Mesothelial cell of epicardium (in vitro differentiated cells): ENCODE measurements around the gene PRPS1L1. TPM values are rescaled to one million over a fixed set of nuclear protein-coding genes. Genes with fewer than 3 reads are reported as not detected.

Experiments used
- DNase-seq, 2 experiments: peaks; one replicate each; pipeline ENCODE4 v3.0.0; 2021; ENCODE audit warnings: low spot score in 2 of 2; ENCODE audit not compliant: unreplicated experiment in 2 of 2
- H3K27ac Mint-ChIP-seq: 2 replicates; pipeline ENCODE4 v1.8.0; 2021; ENCODE audit warnings: mixed read lengths
- H3K27me3 Mint-ChIP-seq: 2 replicates; pipeline ENCODE4 v1.8.0; 2021; ENCODE audit warnings: low read depth, mixed read lengths
- H3K36me3 Mint-ChIP-seq: 2 replicates; pipeline ENCODE4 v1.8.0; 2021; ENCODE audit warnings: mixed read lengths
- H3K4me1 Mint-ChIP-seq: 2 replicates; pipeline ENCODE4 v1.8.0; 2021; ENCODE audit warnings: mixed read lengths
- H3K4me3 Mint-ChIP-seq: 2 replicates; pipeline ENCODE4 v1.8.0; 2021; ENCODE audit warnings: mild to moderate bottlenecking, moderate library complexity, mixed read lengths
- H3K9me3 Mint-ChIP-seq: 2 replicates; pipeline ENCODE4 v1.8.0; 2021; ENCODE audit warnings: mixed read lengths
- CTCF ChIP-seq: fragments of 200-600 bp; sonication (generic); IDR thresholded peaks from one replicate; pipeline ENCODE4 v1.5.0; 2021; ENCODE audit warnings: antibody characterized with exemption; ENCODE audit not compliant: unreplicated experiment
- total RNA-seq: library from RNA; stranded (reverse); gene quantifications from 3 replicates; pipeline ENCODE4 v1.2.1, GENCODE V29; 2021

The PRPS1L1 gene
- total RNA-seq, 1 donor from 2014 or later = not detected

- DNase-seq = no peak
- peaks cover 5% of the 10 kb centered on the region for H3K4me1 Mint-ChIP-seq
Measured at GRCh38 chr7:18030758-18031157, 3.1 kb upstream of the PRPS1L1 start.

GRCh38 chr7:18020138-18020715, 7.4 kb downstream of the PRPS1L1 start:
- no peak overlapping the region for H3K27ac Mint-ChIP-seq

More at GRCh38 chr7:18030758-18031157, 3.1 kb upstream of the PRPS1L1 start:
- no peak overlapping the region for H3K27ac Mint-ChIP-seq
- no peaks in the 10 kb centered on the region for H3K27me3 Mint-ChIP-seq
- H3K4me3 Mint-ChIP-seq = no peak overlapping the region
- TF ChIP-seq CTCF = no peak
- H3K36me3 Mint-ChIP-seq = no peaks in the 10 kb centered on the region
- H3K9me3 Mint-ChIP-seq = peaks cover 8% of the 10 kb centered on the region

GRCh38 chr7:18019555-18019954, 8.1 kb downstream of the PRPS1L1 start:
- TF ChIP-seq CTCF = no peak
- Mint-ChIP-seq H3K27ac (no peak overlapping the region), H3K27me3 (no peaks in the 10 kb centered on the region), H3K4me3 (no peak overlapping the region), H3K36me3 (no peaks in the 10 kb centered on the region), H3K9me3 (peaks cover 5% of the 10 kb centered on the region), H3K4me1 (peaks cover 7% of the 10 kb centered on the region)
- no peak for DNase-seq

More at GRCh38 chr7:18020138-18020715, 7.4 kb downstream of the PRPS1L1 start:
- Mint-ChIP-seq H3K4me3 (no peak overlapping the region), H3K9me3 (peaks cover 8% of the 10 kb centered on the region), H3K4me1 (peaks cover 7% of the 10 kb centered on the region), H3K36me3 (no peaks in the 10 kb centered on the region), H3K27me3 (no peaks in the 10 kb centered on the region)
- no peak for DNase-seq
- TF ChIP-seq CTCF = no peak

GRCh38 chr7:18018296-18019215, 9.1 kb downstream of the PRPS1L1 start:
- no peaks in the 10 kb centered on the region for H3K36me3 Mint-ChIP-seq
- peaks cover 5% of the 10 kb centered on the region for H3K9me3 Mint-ChIP-seq
- no peak overlapping the region for H3K27ac Mint-ChIP-seq
- TF ChIP-seq CTCF = no peak
- no peak overlapping the region for H3K4me3 Mint-ChIP-seq
- DNase-seq = no peak
- no peaks in the 10 kb centered on the region for H3K27me3 Mint-ChIP-seq
- H3K4me1 Mint-ChIP-seq = peaks cover 9% of the 10 kb centered on the region

GRCh38 chr7:18016547-18017444, 10.8 kb downstream of the PRPS1L1 start:
- Mint-ChIP-seq H3K27me3 (peaks cover 2% of the 10 kb centered on the region), H3K36me3 (no peaks in the 10 kb centered on the region)
- DNase-seq = no peak

More at GRCh38 chr7:18016547-18017444, 10.8 kb downstream of the PRPS1L1 start:
- H3K27ac Mint-ChIP-seq = no peak overlapping the region
- peaks cover 9% of the 10 kb centered on the region for H3K4me1 Mint-ChIP-seq
- peaks cover 5% of the 10 kb centered on the region for H3K9me3 Mint-ChIP-seq
- TF ChIP-seq CTCF = no peak
- H3K4me3 Mint-ChIP-seq = no peak overlapping the region
